HCT116 (cell line): ENCODE measurements around the gene STK36. TPM values are rescaled to one million over a fixed set of nuclear protein-coding genes. Genes with fewer than 3 reads are reported as not detected.

Experiments used
- ATAC-seq: fragments of 200-7000 bp; cut with Tn5 transposase; 2 replicates; pipeline ENCODE4 v1.9.1; 2020; ENCODE audit warnings: mild to moderate bottlenecking, moderate library complexity
- BruUV-seq: library from RNA; stranded (reverse); fragments of 400-500 nt; replicated peaks from 2 replicates; lab custom pipeline; 2021; lab: Mats Ljungman, UMichigan
- CTCF ChIA-PET: fragments of 300-600 bp; sonication (Branson Sonifier 250); formaldehyde crosslinking; loops from one replicate; lab custom pipeline; 2021; ENCODE audit warnings: antibody characterized with exemption; lab: Charles Lee
- POLR2A ChIA-PET: fragments of 300-600, 350-600 bp; sonication (Branson Sonifier 250); formaldehyde crosslinking; loops from one replicate; lab custom pipeline; 2021; ENCODE audit warnings: antibody characterized with exemption; lab: Charles Lee
- RAD21 ChIA-PET, 2 experiments: fragments of 300-600 bp; sonication (Branson Sonifier 250); formaldehyde crosslinking; loops; one replicate each; lab custom pipeline; 2023; ENCODE audit warnings: low total read pairs in 2 of 2; ENCODE audit not compliant: uncharacterized antibody in 2 of 2, unreplicated experiment in 2 of 2, low non-redundant PET in 1 of 2; lab: Charles Lee
- DNase-seq: peaks from one replicate; pipeline ENCODE4 v3.0.0-alpha.2; 2010; ENCODE audit warnings: low read depth, low spot score
- H2AFZ ChIP-seq: fragments of 200-600 bp; shearing (Covaris generic), sonication (generic); 2 replicates; pipeline ENCODE4 v1.6.1; 2017; ENCODE audit warnings: low read depth, mixed run types, mixed read lengths, antibody characterized with exemption, low read length; ENCODE audit not compliant: poor library complexity, severe bottlenecking
- H3K27ac ChIP-seq: 2 replicates; pipeline ENCODE4 v1.5.1; 2012; ENCODE audit warnings: low read depth, low read length
- H3K27me3 ChIP-seq: fragments of 200-600 bp; sonication (generic); 2 replicates; pipeline ENCODE4 v1.6.1; 2016; ENCODE audit warnings: mixed run types, low read length, mixed read lengths; ENCODE audit not compliant: insufficient read depth
- H3K36me3 ChIP-seq, 2 experiments: fragments of 200-500 bp in 1 of 2; fragments of 200-600 bp in 1 of 2; sonication (Bioruptor generic) in 1 of 2; sonication (generic) in 1 of 2; 2 replicates each; pipeline versions ENCODE4 v1.5.1 to v1.6.1; 2014 to 2016; ENCODE audit warnings: low read length in 2 of 2, inconsistent platforms in 1 of 2, mixed read lengths in 1 of 2, mixed run types in 1 of 2; ENCODE audit not compliant: insufficient read depth in 2 of 2, control insufficient read depth in 1 of 2
- H3K4me1 ChIP-seq, 2 experiments: fragments of 200-600 bp in 1 of 2; sonication (generic) in 1 of 2; 2 replicates each; pipeline versions ENCODE4 v1.5.1 to v1.6.1; 2012 to 2017; ENCODE audit warnings: low read length in 2 of 2, inconsistent platforms in 1 of 2, mild to moderate bottlenecking in 1 of 2, mixed read lengths in 1 of 2, mixed run types in 1 of 2, moderate library complexity in 1 of 2; ENCODE audit not compliant: insufficient read depth in 2 of 2, control insufficient read depth in 1 of 2
- H3K4me2 ChIP-seq: fragments of 200-600 bp; sonication (generic); 2 replicates; pipeline ENCODE4 v1.6.1; 2017; ENCODE audit warnings: mixed run types, low read length, mixed read lengths
- H3K4me3 ChIP-seq, 2 experiments: fragments of 200-600 bp in 1 of 2; sonication (generic) in 1 of 2; replicated peaks in 1 of 2; 2 replicates each; pipeline ENCODE4 v1.5.1; 2011 to 2016; ENCODE audit warnings: low read length in 2 of 2, control low read depth in 1 of 2, low read depth in 1 of 2, mild to moderate bottlenecking in 1 of 2, mixed read lengths in 1 of 2, mixed run types in 1 of 2
- H3K79me2 ChIP-seq: fragments of 200-600 bp; sonication (generic); 2 replicates; pipeline ENCODE4 v1.6.1; 2017; ENCODE audit warnings: mild to moderate bottlenecking, mixed run types, low read length, moderate library complexity, mixed read lengths; ENCODE audit not compliant: insufficient read depth
- H3K9ac ChIP-seq: fragments of 200-600 bp; sonication (generic); 2 replicates; pipeline ENCODE4 v1.6.1; 2016; ENCODE audit warnings: low read length, mixed read lengths
- H3K9me2 ChIP-seq: fragments of 200-600 bp; sonication (generic), shearing (Covaris generic); 2 replicates; pipeline ENCODE4 v1.6.1; 2017; ENCODE audit warnings: mixed run types, mild to moderate bottlenecking, moderate library complexity; ENCODE audit not compliant: insufficient read depth
- H3K9me3 ChIP-seq, 2 experiments: fragments of 200-500 bp in 1 of 2; fragments of 200-600 bp in 1 of 2; sonication (Bioruptor generic) in 1 of 2; sonication (generic) in 1 of 2; 2 replicates each; pipeline ENCODE4 v1.6.1; 2014 to 2017; ENCODE audit warnings: low read length in 2 of 2, mixed read lengths in 2 of 2, inconsistent platforms in 1 of 2, low read depth in 1 of 2, mild to moderate bottlenecking in 1 of 2, mixed run types in 1 of 2, moderate library complexity in 1 of 2; ENCODE audit not compliant: control insufficient read depth in 1 of 2, insufficient read depth in 1 of 2
- H4K20me1 ChIP-seq: fragments of 200-600 bp; sonication (generic), shearing (Covaris generic); 2 replicates; pipeline ENCODE4 v1.6.1; 2017; ENCODE audit warnings: mixed run types, mild to moderate bottlenecking, moderate library complexity; ENCODE audit not compliant: insufficient read depth
- CBX3 ChIP-seq: IDR thresholded peaks from 2 replicates; pipeline ENCODE4 v1.6.1; 2012; ENCODE audit warnings: low read depth
- CEBPB ChIP-seq: IDR thresholded peaks from 2 replicates; pipeline ENCODE4 v1.6.1; 2012; ENCODE audit warnings: low read depth
- CTCF ChIP-seq, 3 experiments: fragments of 200-600 bp in 1 of 3; sonication (generic) in 1 of 3; IDR thresholded peaks in 2 of 3; conservative IDR thresholded peaks in 1 of 3; 2 replicates each; pipeline ENCODE4 v1.5.1; 2012 to 2017; ENCODE audit warnings: low read depth in 2 of 3, low read length in 2 of 3, antibody characterized with exemption in 1 of 3, borderline replicate concordance in 1 of 3, control low read depth in 1 of 3, mild to moderate bottlenecking in 1 of 3, mixed read lengths in 1 of 3, mixed run types in 1 of 3, moderate library complexity in 1 of 3; ENCODE audit not compliant: insufficient read depth in 1 of 3
- EGR1 ChIP-seq: IDR thresholded peaks from 2 replicates; pipeline ENCODE4 v1.6.1; 2012; ENCODE audit warnings: low read depth
- ELF1 ChIP-seq: IDR thresholded peaks from 2 replicates; pipeline ENCODE4 v1.6.1; 2012; ENCODE audit warnings: low read depth, borderline replicate concordance
- EZH2 ChIP-seq: fragments of 200-600 bp; sonication (generic); IDR thresholded peaks from 2 replicates; pipeline ENCODE4 v1.6.1; 2017; ENCODE audit warnings: antibody characterized with exemption, mixed run types
- EZH2phosphoT487 ChIP-seq: fragments of 200-600 bp; IDR thresholded peaks from 2 replicates; pipeline ENCODE4 v1.6.1; 2018; ENCODE audit warnings: antibody characterized with exemption, borderline replicate concordance
- FOSL1 ChIP-seq: IDR thresholded peaks from 2 replicates; pipeline ENCODE4 v1.6.1; 2012; ENCODE audit warnings: low read depth
- JUND ChIP-seq: IDR thresholded peaks from 2 replicates; pipeline ENCODE4 v1.6.1; 2012
- POLR2AphosphoS5 ChIP-seq: IDR thresholded peaks from 2 replicates; pipeline ENCODE4 v1.6.1; 2011; ENCODE audit warnings: mild to moderate bottlenecking, low read depth, low read length, moderate library complexity
- RAD21 ChIP-seq: IDR thresholded peaks from 2 replicates; pipeline ENCODE4 v1.6.1; 2012; ENCODE audit warnings: low read depth, mild to moderate bottlenecking
- REST ChIP-seq: IDR thresholded peaks from 2 replicates; pipeline ENCODE4 v1.6.1; 2012; ENCODE audit warnings: low read depth
- SIN3A ChIP-seq: IDR thresholded peaks from 2 replicates; pipeline ENCODE4 v1.6.1; 2012; ENCODE audit warnings: low read depth
- SP1 ChIP-seq: IDR thresholded peaks from 2 replicates; pipeline ENCODE4 v1.6.1; 2012; ENCODE audit warnings: low read depth
- TCF7L2 ChIP-seq: IDR thresholded peaks from 2 replicates; pipeline ENCODE4 v1.7.0; 2011; ENCODE audit warnings: borderline replicate concordance, inconsistent platforms; ENCODE audit not compliant: insufficient read depth, insufficient read length; ENCODE audit errors: extremely low read depth
- YY1 ChIP-seq: IDR thresholded peaks from 2 replicates; pipeline ENCODE4 v1.6.1; 2011; ENCODE audit warnings: low read length, low read depth, moderate library complexity, mild to moderate bottlenecking; ENCODE audit not compliant: insufficient replicate concordance; ENCODE audit errors: extremely low read depth
- ZBTB33 ChIP-seq: IDR thresholded peaks from 2 replicates; pipeline ENCODE4 v1.6.1; 2011; ENCODE audit warnings: mild to moderate bottlenecking, low read length, moderate library complexity; ENCODE audit not compliant: insufficient replicate concordance; ENCODE audit errors: extremely low read depth
- ZFX ChIP-seq: fragments of 450-650 bp; IDR thresholded peaks from 2 replicates; pipeline ENCODE4 v1.6.1; 2017
- intact Hi-C: fragments of 100-400 bp; cut with micrococcal nuclease; formaldehyde crosslinking; loops from 2 replicates; pipeline ENCODE4 v1.10.0; 2022
- total RNA-seq: library from RNA; stranded (reverse); gene quantifications from one replicate; pipeline ENCODE4 v1.2.1, GENCODE V29; 2021; ENCODE audit not compliant: unreplicated experiment

Gene STK36
- total RNA-seq, 1 experiment from 2014 or later = 45.5 TPM

GRCh38 chr2:218635719-218636118, 36.2 kb upstream of the STK36 start (continued):
- no peak for TF ChIP-seq JUND
- TF ChIP-seq ELF1 = no peak
- TF ChIP-seq YY1 = no peak
- TF ChIP-seq SIN3A = no peak
- no peak for TF ChIP-seq FOSL1

GRCh38 chr2:218638372-218638771, 33.5 kb upstream of the STK36 start:
- ChIA-PET POLR2A (no interaction called here), RAD21 (no interaction called here)
- Histone ChIP-seq H3K79me2 (no peaks in the 10 kb centered on the region; the same call in 1 of the 2 replicates), H3K27me3 (no peaks in the 10 kb centered on the region), H3K9me3 (no peaks in the 10 kb centered on the region), H3K9me2 (no peaks in the 10 kb centered on the region), H3K4me2 (no peak overlapping the region), H3K4me1 (no peaks in the 10 kb centered on the region), H4K20me1 (no peaks in the 10 kb centered on the region), H3K27ac (no peak overlapping the region), H3K36me3 (peaks cover 37 to 40% of the 10 kb centered on the region in 2 experiments)
- intact Hi-C loops = no loop called here
- ATAC-seq (no peak), DNase-seq (no peak)
- BruUV-seq = no TSS peak
- no peak for TF ChIP-seq POLR2AphosphoS5
- TF ChIP-seq SP1 = no peak
- TF ChIP-seq EZH2 = no peak
- TF ChIP-seq YY1 = no peak
- TF ChIP-seq EZH2phosphoT487 = no peak
- TF ChIP-seq EGR1 = no peak
- TF ChIP-seq ZFX = no peak
- no peak for TF ChIP-seq TCF7L2
- TF ChIP-seq CEBPB = no peak
- no peak for TF ChIP-seq REST
- TF ChIP-seq ZBTB33 = no peak
- TF ChIP-seq RAD21 = no peak
- TF ChIP-seq CTCF (IDR thresholded peaks at IDR 0.05 in 2 of 3, conservative IDR thresholded peaks at IDR 0.05 in 1 of 3; ENCODE audit: borderline replicate concordance in 1 of 3, insufficient read depth in 1 of 3, low read depth in 2 of 3, low read length in 2 of 3) = no peak
- TF ChIP-seq JUND = no peak
- TF ChIP-seq CBX3 = no peak
- TF ChIP-seq, all 23 proteins: peak for 0
- Histone ChIP-seq H3K9ac (no peak overlapping the region), H2AFZ (no peak overlapping the region), H3K4me3 (no peak overlapping the region)
- CTCF ChIA-PET = no interaction called here
